NCI-H345 treated with DMSO at 0.1 percent for 48 hours (cell line): Measurements from ENCODE around the gene PCDHGA9.
"Not testable (repeated sequence)": the region's sequence is repeated elsewhere in the genome, so short reads cannot be mapped to it uniquely, and the experiment has no call there.

Source experiments
- DNase-seq: peaks from one replicate; lab custom pipeline; 2025; ENCODE audit not compliant: unreplicated experiment; lab: John Stamatoyannopoulos, UW

Gene PCDHGA9

DNA sequence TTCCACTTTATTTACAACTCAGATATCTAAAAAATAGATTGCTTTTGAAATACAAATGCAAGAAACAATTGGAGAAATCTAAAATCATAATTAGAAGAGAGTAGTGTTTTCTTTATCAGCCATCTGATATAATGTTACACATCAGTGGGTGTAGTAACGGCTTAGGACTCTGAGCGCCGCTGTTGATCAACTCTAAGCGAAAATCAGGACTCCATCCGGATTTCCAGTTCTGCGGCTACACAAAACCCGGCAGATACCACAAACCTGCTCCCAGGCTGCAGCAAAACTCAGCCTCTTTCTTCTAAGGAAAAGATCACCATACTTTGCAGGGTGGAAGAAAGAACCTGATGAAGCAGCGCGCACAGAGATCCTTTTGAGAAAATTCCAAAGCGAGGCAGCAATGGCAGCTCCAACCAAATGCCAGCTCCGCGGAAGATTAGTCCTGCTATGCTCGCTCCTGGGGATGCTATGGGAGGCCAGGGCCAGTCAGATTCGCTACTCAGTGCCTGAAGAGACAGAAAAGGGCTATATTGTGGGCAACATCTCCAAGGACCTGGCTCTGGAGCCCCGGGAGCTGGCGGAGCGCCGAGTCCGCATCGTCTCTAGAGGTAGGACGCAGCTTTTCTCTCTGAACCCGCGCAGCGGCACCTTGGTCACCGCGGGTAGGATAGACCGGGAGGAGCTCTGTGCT, at the start of gene PCDHGA9:
PCDHGA9 (plus strand) TSS at position 226 of the 691 bp plus-strand sequence; CDS start at position 401, 175 bp downstream.
- DNase-seq: no peak

DNA sequence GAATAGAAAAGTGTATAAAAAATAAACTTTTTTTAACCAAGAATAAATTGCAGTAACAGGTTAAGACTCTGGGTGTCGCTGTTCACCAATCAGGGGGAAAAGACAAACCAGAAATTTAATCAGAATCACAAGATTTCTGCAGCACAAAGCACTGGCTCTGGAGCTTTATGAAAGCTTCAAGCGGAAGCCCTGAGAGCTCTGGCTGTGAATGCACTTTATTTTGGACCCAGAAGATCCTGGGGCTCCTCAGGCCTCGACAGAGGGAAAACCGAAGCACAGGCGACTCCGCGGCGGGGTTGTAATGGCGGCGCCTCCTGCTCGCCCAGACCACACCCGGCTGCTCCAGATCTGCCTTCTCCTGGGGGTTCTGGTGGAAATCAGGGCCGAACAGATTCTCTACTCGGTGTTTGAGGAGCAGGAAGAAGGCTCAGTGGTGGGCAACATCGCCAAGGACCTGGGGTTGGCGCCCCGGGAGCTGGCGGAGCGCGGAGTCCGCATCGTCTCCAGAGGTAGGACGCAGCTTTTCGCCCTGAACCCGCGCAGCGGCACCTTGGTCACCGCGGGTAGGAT, 47.6 kb upstream of the PCDHGA9 start, which contains the start of gene PCDHGA4:
PCDHGA4 (plus strand) TSS at position 122 of the 570 bp plus-strand sequence; CDS start at position 209, 87 bp downstream.
- DNase-seq: no peak

DNA sequence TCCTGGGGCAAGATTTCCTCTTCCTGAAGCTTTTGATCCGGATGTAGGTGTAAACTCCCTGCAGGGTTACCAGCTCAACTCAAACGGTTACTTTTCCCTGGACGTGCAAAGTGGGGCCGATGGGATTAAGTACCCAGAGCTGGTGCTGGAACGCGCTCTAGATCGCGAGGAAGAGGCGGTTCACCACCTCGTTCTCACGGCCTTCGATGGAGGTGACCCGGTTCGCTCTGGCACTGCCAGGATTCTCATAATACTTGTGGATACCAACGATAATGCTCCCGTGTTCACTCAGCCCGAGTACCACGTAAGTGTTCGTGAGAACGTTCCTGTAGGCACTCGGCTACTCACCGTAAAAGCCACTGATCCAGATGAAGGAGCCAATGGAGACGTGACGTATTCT, 46.9 kb upstream of the PCDHGA9 start:
- DNase-seq: no peak

DNA sequence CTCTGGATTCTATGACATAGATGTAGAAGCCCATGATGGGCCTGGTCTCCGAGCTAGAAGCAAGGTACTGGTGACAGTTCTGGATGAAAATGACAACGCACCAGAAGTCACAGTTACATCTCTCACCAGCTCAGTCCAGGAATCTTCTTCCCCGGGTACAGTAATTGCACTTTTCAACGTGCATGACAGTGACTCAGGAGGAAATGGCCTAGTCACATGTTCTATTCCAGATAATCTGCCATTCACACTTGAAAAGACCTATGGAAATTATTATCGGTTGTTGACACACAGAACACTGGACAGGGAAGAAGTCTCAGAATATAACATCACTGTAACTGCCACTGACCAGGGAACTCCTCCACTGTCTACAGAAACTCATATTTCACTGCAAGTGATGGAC, 46.4 kb upstream of the PCDHGA9 start:
- DNase-seq: no peak

DNA sequence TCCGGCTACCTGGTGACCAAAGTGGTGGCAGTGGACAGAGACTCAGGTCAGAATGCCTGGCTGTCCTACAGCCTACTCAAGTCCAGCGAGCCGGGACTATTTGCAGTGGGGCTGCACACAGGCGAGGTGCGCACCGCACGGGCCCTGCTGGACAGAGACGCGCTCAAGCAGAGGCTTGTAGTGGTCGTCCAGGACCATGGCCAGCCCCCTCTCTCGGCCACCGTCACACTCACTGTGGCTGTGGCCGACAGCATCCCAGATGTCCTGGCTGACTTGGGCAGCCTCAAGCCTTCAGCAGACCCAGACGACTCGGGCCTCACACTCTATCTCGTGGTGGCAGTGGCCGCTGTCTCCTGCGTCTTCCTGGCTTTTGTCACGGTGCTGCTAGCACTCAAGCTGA, 45.6 kb upstream of the PCDHGA9 start:
- no peak for DNase-seq

DNA sequence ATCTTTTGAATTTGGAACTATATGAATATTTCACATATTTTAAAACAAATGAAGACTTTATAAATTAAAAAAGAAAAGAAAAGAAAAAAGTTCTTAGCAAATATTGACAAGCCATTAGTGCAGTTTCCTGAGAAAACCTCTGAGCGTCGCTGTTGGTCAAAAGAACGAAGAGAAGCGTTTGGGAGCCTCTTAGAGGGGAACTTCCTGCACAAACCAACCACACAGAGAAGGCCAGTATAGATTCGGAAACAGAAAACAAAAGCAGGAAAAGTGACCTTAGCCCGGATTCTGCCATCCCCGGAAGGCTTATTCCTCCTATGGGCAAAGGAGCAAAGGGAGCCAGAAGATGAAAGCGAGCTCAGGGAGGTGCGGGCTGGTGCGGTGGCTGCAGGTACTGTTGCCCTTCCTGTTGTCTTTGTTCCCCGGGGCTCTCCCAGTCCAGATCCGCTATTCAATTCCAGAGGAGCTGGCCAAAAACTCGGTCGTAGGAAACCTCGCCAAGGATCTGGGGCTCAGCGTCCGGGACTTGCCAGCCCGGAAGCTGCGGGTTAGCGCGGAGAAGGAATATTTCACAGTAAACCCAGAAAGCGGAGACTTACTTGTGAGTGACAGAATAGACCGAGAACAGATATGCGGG, 42.7 kb upstream of the PCDHGA9 start, which contains the start of gene PCDHGB2:
PCDHGB2 (plus strand) TSS at position 205 of the 637 bp plus-strand sequence; CDS start at position 347, 142 bp downstream.
- DNase-seq: no peak

DNA sequence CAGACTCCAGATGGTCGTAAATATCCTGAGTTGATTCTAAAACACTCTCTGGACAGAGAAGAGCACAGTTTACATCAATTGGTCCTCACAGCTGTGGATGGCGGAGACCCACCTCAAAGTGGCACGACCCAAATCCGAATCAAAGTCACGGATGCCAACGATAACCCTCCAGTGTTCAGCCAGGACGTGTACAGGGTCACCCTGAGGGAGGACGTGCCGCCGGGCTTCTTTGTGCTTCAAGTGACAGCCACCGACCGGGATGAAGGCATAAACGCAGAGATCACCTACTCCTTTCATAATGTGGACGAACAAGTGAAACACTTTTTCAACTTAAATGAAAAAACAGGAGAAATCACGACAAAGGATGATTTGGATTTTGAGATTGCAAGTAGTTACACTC, 41.9 kb upstream of the PCDHGA9 start:
- DNase-seq: no peak

DNA sequence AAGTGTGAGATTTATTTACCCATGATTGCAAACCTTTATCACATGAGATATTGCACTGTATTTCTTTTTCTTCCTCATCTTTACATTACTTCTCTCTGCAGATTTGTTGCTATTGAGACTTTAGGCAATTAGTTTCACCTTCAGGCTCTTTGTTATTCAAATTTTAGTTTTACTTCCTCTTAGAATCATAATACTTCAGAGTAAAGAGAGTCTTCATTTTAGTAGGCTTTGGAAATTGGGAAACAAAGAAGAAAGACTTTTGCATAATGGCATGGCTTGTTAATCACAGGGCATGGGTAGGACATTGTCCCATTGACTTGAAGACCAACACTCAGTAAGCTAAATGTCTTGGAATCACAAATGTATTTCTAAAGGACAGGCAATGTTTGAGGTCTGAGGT, 39.9 kb upstream of the PCDHGA9 start:
- no peak for DNase-seq

DNA sequence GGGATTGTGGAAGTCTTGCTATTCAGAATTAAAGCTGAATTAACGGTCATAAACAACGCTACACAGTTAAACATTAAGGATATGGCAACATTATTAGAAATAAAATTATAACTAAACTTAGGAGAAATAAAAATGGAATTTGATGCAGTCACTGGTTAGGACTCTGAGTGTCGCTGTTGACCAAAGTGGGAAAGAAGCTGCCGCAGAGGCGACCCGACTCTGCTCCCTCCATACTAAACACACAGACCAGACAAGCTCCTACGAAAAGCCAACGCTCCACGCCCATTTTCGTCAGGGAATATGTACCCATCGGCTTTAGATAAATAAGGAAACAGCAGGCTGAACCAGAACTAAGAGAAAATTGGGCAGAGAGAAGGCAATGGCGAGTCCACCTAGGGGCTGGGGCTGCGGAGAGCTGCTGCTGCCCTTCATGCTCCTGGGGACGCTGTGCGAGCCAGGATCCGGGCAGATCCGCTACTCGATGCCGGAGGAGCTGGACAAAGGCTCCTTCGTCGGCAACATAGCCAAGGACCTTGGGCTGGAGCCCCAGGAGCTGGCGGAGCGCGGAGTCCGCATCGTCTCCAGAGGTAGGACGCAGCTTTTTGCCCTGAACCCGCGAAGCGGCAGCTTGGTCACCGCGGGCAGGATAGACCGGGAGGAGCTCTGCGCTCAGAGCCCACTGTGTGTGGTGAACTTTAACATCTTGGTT, 38.5 kb upstream of the PCDHGA9 start, which contains the start of gene PCDHGA5:
PCDHGA5 (plus strand) TSS at position 211 of the 709 bp plus-strand sequence; CDS start at position 380, 169 bp downstream.
- no peak for DNase-seq

DNA sequence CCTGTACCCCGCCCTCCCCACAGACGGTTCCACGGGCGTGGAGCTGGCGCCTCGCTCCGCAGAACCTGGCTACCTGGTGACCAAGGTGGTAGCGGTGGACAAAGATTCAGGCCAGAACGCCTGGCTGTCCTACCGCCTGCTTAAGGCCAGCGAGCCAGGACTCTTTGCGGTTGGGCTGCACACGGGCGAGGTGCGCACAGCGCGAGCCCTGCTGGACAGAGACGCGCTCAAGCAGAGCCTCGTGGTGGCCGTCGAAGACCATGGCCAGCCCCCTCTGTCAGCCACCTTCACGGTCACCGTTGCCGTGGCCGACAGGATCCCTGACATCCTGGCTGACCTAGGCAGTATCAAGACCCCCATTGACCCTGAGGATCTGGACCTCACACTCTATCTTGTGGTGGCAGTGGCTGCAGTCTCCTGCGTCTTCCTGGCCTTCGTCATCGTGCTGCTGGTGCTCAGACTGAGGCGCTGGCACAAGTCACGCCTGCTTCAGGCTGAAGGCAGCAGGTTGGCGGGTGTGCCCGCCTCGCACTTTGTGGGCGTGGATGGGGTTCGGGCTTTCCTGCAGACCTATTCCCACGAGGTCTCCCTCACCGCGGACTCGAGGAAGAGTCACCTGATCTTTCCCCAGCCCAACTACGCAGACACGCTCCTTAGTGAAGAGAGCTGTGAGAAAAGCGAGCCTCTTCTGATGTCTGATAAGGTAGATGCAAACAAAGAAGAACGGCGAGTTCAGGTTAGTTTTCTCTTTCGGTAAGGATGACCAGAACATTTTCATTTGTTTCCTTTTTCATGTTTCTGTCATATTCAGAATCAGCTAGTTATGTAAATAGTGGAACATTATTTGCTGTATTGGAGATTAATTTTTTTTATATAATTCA, 36.3 kb upstream of the PCDHGA9 start:
- DNase-seq: no peak

DNA sequence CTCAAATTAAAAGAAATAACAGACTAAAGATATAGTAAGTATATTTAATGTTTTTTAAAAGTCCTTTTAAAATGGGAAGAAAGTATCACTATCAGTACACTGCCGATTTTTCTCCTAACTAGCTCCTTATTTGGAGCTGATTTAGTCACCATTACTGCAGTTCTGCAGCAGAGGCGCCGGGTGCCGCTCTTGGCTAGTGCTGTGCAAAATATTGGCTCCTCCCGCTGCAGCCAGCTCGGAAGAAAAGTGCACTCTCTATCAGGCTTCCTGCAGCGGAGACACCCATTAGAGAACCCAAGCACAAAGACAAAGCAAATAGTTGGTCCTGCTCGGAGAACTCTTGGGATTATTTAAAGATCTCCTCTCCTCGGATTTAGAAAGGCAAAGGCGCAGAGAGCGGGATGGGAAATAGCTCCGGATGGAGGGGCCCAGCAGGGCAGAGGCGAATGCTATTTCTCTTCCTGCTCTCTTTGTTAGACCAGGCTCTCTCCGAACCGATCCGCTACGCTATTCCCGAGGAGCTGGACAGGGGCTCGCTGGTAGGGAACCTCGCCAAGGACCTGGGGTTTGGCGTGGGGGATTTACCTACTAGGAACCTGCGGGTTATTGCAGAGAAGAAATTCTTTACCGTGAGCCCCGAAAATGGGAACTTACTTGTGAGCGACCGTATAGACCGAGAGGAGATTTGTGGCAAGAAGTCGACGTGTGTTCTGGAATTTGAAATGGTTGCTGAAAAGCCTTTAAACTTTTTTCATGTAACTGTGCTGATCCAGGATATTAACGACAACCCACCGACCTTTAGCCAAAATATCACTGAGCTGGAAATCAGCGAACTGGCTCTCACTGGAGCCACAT, 32.4 kb upstream of the PCDHGA9 start, which contains the start of gene PCDHGB3:
PCDHGB3 (plus strand) TSS at position 249 of the 855 bp plus-strand sequence; CDS start at position 402, 153 bp downstream.
- DNase-seq: no peak

DNA sequence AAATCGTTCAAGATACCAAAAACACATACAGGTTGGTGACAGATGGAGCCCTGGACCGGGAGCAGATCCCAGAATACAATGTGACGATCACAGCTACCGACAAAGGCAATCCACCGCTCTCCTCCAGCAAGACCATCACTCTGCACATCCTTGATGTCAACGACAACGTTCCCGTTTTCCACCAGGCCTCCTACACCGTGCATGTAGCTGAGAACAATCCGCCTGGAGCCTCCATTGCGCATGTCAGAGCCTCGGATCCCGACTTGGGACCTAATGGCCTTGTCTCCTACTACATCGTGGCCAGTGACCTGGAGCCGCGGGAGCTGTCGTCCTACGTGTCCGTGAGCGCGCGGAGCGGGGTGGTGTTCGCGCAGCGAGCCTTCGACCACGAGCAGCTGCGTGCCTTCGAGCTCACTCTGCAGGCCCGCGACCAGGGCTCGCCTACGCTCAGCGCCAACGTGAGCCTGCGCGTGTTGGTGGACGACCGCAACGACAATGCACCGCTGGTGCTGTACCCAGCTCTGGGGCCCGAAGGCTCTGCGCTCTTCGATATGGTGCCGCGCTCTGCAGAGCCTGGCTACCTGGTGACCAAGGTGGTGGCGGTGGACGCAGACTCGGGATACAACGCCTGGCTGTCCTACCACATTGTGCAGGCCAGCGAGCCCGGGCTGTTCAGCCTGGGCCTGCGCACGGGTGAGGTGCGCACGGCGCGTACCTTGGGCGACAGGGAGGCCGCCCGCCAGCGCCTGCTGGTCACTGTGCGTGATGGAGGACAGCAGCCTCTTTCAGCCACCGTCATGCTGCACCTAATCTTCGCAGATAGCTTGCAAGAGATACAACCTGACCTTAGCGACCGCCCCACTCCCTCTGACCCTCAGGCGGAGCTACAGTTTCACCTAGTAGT, 30.8 kb upstream of the PCDHGA9 start:
- no peak for DNase-seq

DNA sequence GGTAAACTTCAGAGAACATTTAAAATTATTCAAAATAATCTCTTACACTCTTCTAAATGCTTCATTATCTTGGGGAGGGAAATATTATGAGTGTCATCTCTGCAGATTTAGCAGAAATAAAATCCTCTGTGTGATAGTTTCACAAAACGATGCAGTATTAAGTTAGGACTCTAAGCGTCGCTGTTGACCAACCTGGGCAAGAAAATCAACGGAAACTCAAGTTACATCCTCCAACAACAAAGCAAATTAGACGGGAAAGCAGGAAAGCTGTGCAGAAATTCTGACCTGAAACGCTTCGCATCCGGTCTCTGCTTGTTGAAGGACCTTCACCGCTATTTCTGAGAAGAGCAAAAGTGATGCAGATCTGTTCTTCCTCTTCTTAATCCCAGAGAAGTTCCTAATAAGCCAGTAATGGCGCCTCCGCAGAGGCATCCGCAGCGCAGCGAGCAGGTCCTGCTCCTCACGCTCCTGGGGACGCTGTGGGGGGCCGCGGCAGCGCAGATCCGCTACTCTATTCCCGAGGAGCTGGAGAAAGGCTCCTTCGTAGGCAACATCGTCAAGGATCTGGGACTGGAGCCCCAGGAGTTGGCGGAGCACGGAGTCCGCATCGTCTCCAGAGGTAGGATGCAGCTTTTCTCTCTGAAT, 28.8 kb upstream of the PCDHGA9 start, which contains the start of gene PCDHGA6:
PCDHGA6 (plus strand) TSS at position 219 of the 645 bp plus-strand sequence; CDS start at position 412, 193 bp downstream.
- DNase-seq: no peak

DNA sequence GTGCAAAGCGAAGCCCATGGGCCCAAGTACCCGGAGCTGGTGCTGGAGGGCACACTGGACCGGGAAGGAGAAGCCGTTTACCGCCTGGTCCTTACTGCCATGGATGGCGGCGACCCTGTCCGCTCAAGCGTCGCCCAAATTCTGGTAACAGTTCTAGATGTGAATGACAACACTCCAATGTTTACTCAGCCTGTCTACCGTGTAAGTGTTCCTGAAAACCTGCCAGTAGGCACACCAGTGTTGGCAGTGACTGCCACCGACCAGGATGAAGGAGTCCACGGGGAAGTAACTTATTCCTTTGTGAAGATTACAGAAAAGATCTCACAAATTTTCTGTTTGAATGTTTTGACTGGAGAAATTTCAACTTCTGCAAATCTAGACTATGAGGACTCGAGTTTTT, 28.0 kb upstream of the PCDHGA9 start:
- no peak for DNase-seq

DNA sequence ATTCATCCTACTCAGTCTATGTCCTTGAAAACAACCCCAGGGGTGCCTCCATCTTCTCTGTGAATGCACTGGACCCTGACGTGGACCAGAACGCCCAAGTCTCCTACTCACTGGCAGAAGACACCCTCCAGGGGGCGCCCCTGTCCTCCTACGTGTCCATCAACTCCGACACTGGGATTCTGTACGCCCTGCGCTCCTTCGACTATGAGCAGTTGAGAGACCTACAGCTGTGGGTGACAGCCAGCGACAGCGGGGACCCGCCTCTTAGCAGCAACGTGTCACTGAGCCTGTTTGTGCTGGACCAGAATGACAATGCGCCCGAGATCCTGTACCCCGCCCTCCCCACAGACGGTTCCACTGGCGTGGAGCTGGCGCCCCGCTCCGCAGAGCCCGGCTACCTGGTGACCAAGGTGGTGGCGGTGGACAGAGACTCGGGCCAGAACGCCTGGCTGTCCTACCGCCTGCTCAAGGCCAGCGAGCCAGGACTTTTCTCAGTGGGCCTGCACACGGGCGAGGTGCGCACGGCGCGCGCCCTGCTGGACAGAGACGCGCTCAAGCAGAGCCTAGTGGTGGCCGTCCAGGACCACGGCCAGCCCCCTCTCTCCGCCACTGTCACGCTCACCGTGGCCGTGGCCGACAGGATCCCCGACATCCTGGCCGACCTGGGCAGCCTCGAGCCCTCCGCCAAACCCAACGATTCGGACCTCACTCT, 27.0 kb upstream of the PCDHGA9 start:
- DNase-seq: not testable (repeated sequence)

DNA sequence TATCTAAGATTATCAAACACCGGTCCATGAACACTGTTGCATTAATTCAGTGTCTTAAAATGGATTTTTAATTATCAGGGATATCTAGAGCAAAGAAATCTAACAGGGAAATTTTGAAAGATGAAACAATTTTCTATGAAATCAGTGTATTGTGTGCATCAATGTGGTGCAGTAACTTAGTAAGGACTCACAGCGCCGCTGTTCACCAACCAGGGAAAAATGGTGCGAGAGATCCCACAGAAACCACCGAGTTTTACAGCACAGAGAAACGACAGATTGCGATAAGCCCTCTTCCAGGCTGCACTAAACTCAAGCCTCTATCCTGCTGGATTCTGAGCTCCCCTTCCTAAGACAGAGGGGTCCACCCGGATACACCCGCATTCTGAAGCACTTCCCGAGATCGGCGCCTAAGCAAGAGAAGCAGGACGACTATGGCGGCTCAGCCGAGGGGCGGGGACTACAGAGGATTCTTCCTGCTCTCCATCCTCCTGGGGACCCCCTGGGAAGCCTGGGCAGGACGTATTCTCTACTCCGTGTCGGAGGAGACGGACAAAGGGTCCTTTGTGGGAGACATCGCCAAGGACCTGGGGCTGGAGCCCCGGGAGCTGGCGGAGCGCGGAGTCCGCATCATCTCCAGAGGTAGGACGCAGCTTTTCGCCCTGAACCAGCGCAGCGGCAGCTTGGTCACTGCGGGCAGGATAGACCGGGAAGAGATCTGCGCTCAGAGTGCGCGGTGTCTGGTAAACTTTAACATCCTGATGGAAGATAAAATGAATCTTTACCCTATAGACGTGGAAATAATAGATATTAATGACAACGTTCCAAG, 19.9 kb upstream of the PCDHGA9 start, which contains the start of gene PCDHGA7:
PCDHGA7 (plus strand) TSS at position 274 of the 826 bp plus-strand sequence; CDS start at position 432, 158 bp downstream.
- DNase-seq: no peak
